IMR-90 (cell line): ENCODE data around the gene LENEP. TPM values are rescaled to one million over a fixed set of nuclear protein-coding genes. Genes with fewer than 3 reads are reported as not detected.

Source experiments
- ATAC-seq: fragments of 200-7000 bp; cut with Tn5 transposase; 2 replicates; pipeline ENCODE4 v1.9.1; 2020; ENCODE audit warnings: low read depth, mild to moderate bottlenecking, moderate library complexity
- BruUV-seq: library from RNA; stranded (reverse); fragments of 400-500 nt; replicated peaks from 2 replicates; lab custom pipeline; 2021; lab: Mats Ljungman, UMichigan
- CTCF ChIA-PET: fragments of 300-600 bp; formaldehyde crosslinking; extraction: SDS; loops from one replicate; lab custom pipeline; 2021; ENCODE audit warnings: antibody characterized with exemption; lab: Yijun Ruan, JAX
- POLR2A ChIA-PET: fragments of 300-600 bp; sonication (Branson Sonifier 250); formaldehyde crosslinking; loops from one replicate; lab custom pipeline; 2022; ENCODE audit warnings: antibody characterized with exemption; ENCODE audit not compliant: unreplicated experiment; lab: Charles Lee
- DNase-seq: peaks from one replicate; pipeline ENCODE4 v3.0.0; 2013
- H2AFZ ChIP-seq: replicated peaks from 2 replicates; pipeline ENCODE3; 2013; ENCODE audit warnings: low read length, mild to moderate bottlenecking; ENCODE audit not compliant: poor library complexity
- H2AK5ac ChIP-seq: 2 replicates; pipeline ENCODE4 v1.6.1; 2013; ENCODE audit warnings: low read depth, low read length, inconsistent platforms
- H2AK9ac ChIP-seq: replicated peaks from 2 replicates; pipeline ENCODE3; 2013; ENCODE audit warnings: mild to moderate bottlenecking, low read depth, low read length, moderate library complexity; ENCODE audit not compliant: poor library complexity
- H2BK120ac ChIP-seq: 2 replicates; pipeline ENCODE4 v1.6.1; 2013; ENCODE audit warnings: low read depth, low read length, inconsistent platforms
- H2BK15ac ChIP-seq: 3 replicates; pipeline ENCODE4 v1.6.1; 2013; ENCODE audit warnings: low read depth, low read length, inconsistent platforms
- H2BK20ac ChIP-seq: 2 replicates; pipeline ENCODE4 v1.6.1; 2013; ENCODE audit warnings: low read depth, mild to moderate bottlenecking, inconsistent platforms, low read length, moderate library complexity
- H2BK5ac ChIP-seq: 2 replicates; pipeline ENCODE4 v1.6.1; 2013; ENCODE audit warnings: mild to moderate bottlenecking, low read depth, low read length, inconsistent platforms; ENCODE audit not compliant: poor library complexity, severe bottlenecking
- H3K14ac ChIP-seq: replicated peaks from 2 replicates; pipeline ENCODE4 v1.6.1; 2013; ENCODE audit warnings: low read depth, low read length, inconsistent platforms
- H3K18ac ChIP-seq: 2 replicates; pipeline ENCODE4 v1.6.1; 2013; ENCODE audit warnings: low read depth, low read length, control low read depth
- H3K23ac ChIP-seq: 2 replicates; pipeline ENCODE4 v1.6.1; 2013; ENCODE audit warnings: low read depth, low read length, inconsistent platforms
- H3K27ac ChIP-seq: 2 replicates; pipeline ENCODE4 v1.5.1; 2013; ENCODE audit warnings: mild to moderate bottlenecking, control low read depth, low read length; ENCODE audit not compliant: insufficient read depth
- H3K27me3 ChIP-seq: 2 replicates; pipeline ENCODE4 v1.6.1; 2013; ENCODE audit warnings: low read length; ENCODE audit not compliant: control insufficient read depth, insufficient read depth
- H3K36me3 ChIP-seq: 2 replicates; pipeline ENCODE4 v1.6.1; 2013; ENCODE audit warnings: low read length, mixed read lengths; ENCODE audit not compliant: control insufficient read depth, insufficient read depth
- H3K4ac ChIP-seq: 2 replicates; pipeline ENCODE4 v1.6.1; 2013; ENCODE audit warnings: low read depth, low read length, inconsistent platforms
- H3K4me1 ChIP-seq: 2 replicates; pipeline ENCODE4 v1.6.1; 2013; ENCODE audit warnings: low read length, mixed read lengths; ENCODE audit not compliant: control insufficient read depth, insufficient read depth
- H3K4me2 ChIP-seq: 2 replicates; pipeline ENCODE4 v1.6.1; 2013; ENCODE audit warnings: low read depth, mild to moderate bottlenecking, control low read depth, low read length, moderate library complexity
- H3K4me3 ChIP-seq: 2 replicates; pipeline ENCODE4 v1.5.1; 2013; ENCODE audit warnings: low read depth, mild to moderate bottlenecking, control low read depth, low read length, moderate library complexity; ENCODE audit not compliant: insufficient read depth
- H3K56ac ChIP-seq: 2 replicates; pipeline ENCODE4 v1.6.1; 2013; ENCODE audit warnings: low read length, inconsistent platforms; ENCODE audit not compliant: insufficient read depth; ENCODE audit errors: extremely low read depth
- H3K79me1 ChIP-seq, 2 experiments: 2 replicates each; pipeline ENCODE4 v1.6.1; 2013; ENCODE audit warnings: low read length in 2 of 2, inconsistent platforms in 1 of 2, low read depth in 1 of 2
- H3K9ac ChIP-seq: 2 replicates; pipeline ENCODE4 v1.6.1; 2013; ENCODE audit warnings: low read depth, low read length, control low read depth
- H3K9me1 ChIP-seq: 2 replicates; pipeline ENCODE4 v1.6.1; 2013; ENCODE audit warnings: low read length, inconsistent platforms; ENCODE audit not compliant: insufficient read depth
- H3K9me3 ChIP-seq: 2 replicates; pipeline ENCODE4 v1.6.1; 2013; ENCODE audit warnings: low read length; ENCODE audit not compliant: control insufficient read depth, insufficient read depth
- H4K20me1 ChIP-seq: 2 replicates; pipeline ENCODE4 v1.6.1; 2013; ENCODE audit warnings: low read length, inconsistent platforms; ENCODE audit not compliant: insufficient read depth
- H4K5ac ChIP-seq: 2 replicates; pipeline ENCODE4 v1.6.1; 2013; ENCODE audit warnings: mild to moderate bottlenecking, low read depth, low read length, control low read depth
- H4K8ac ChIP-seq, 2 experiments: 2 replicates each; pipeline ENCODE4 v1.6.1; 2013; ENCODE audit warnings: low read depth in 2 of 2, low read length in 2 of 2, control low read depth in 1 of 2, inconsistent platforms in 1 of 2
- H4K91ac ChIP-seq: 2 replicates; pipeline ENCODE4 v1.6.1; 2013; ENCODE audit warnings: low read depth, low read length, inconsistent platforms; ENCODE audit not compliant: insufficient read depth
- CEBPB ChIP-seq: IDR thresholded peaks from 2 replicates; pipeline ENCODE4 v1.6.1; 2012; ENCODE audit warnings: low read depth, low read length, improper control_type of control experiment
- CHD1 ChIP-seq: IDR thresholded peaks from 2 replicates; pipeline ENCODE4 v1.6.1; 2012; ENCODE audit warnings: low read depth, low read length, improper control_type of control experiment
- FOS ChIP-seq: fragments of 150-350 bp; IDR thresholded peaks from 2 replicates; pipeline ENCODE4 v1.6.1; 2016; ENCODE audit warnings: low read depth, low read length
- MAFK ChIP-seq: IDR thresholded peaks from 2 replicates; pipeline ENCODE4 v1.6.1; 2012; ENCODE audit warnings: low read depth, low read length, improper control_type of control experiment
- MAZ ChIP-seq: IDR thresholded peaks from 2 replicates; pipeline ENCODE4 v1.6.1; 2012; ENCODE audit warnings: low read depth, mild to moderate bottlenecking, low read length, improper control_type of control experiment, moderate library complexity, borderline replicate concordance
- NFE2L2 ChIP-seq: fragments of 150-350 bp; IDR thresholded peaks from 2 replicates; pipeline ENCODE4 v1.6.1; 2016; ENCODE audit warnings: low read depth, mild to moderate bottlenecking, low read length
- POLR2A ChIP-seq: IDR thresholded peaks from 2 replicates; pipeline ENCODE4 v1.6.1; 2012; ENCODE audit warnings: mild to moderate bottlenecking, low read depth, low read length
- RAD21 ChIP-seq: IDR thresholded peaks from 2 replicates; pipeline ENCODE4 v1.6.1; 2012; ENCODE audit warnings: low read length, improper control_type of control experiment
- RCOR1 ChIP-seq: IDR thresholded peaks from 2 replicates; pipeline ENCODE4 v1.6.1; 2012; ENCODE audit warnings: mild to moderate bottlenecking, low read length, improper control_type of control experiment; ENCODE audit not compliant: insufficient replicate concordance
- RFX5 ChIP-seq: IDR thresholded peaks from 2 replicates; pipeline ENCODE4 v1.8.0; 2012; ENCODE audit warnings: low read depth, mild to moderate bottlenecking, low read length, moderate library complexity
- SMC3 ChIP-seq: fragments of 150-350 bp; IDR thresholded peaks from 2 replicates; pipeline ENCODE4 v1.6.1; 2016; ENCODE audit warnings: low read depth, mild to moderate bottlenecking, antibody characterized with exemption, low read length, moderate library complexity
- WGBS, 2 experiments: methylation state at CpG; one replicate each; pipeline versions ENCODE4 v1.1.5 to v1.1.7; 2013; ENCODE audit warnings: missing lambda C conversion rate in 2 of 2; ENCODE audit not compliant: insufficient read length in 1 of 2; ENCODE audit errors: extremely low coverage in 2 of 2; 5-methylcytosine and 5-hydroxymethylcytosine counted together
- dilution Hi-C: fragments of 300-500 bp; cut with HindIII; formaldehyde crosslinking; loops from one replicate; pipeline ENCODE4 v1.14.3; 2018; ENCODE audit warnings: low sequenced_read_pairs; ENCODE audit not compliant: unreplicated experiment
- in situ Hi-C: fragments of 300-500 bp; cut with MboI; formaldehyde crosslinking; loops from 3 replicates; pipeline ENCODE4 v1.14.3; 2019; ENCODE audit warnings: low sequenced_read_pairs, inconsistent platforms, mixed read lengths
- intact Hi-C: fragments of 100-400 bp; cut with micrococcal nuclease; formaldehyde crosslinking; loops from 2 replicates; pipeline ENCODE4 v1.10.0; 2022
- polyA plus RNA-seq, 3 experiments: library from polyadenylated mRNA; depleted of rRNA; stranded (reverse); fragments of >200 nt; gene quantifications; 2 replicates each; pipeline ENCODE4 v1.2.3, GENCODE V29; 2012; ENCODE audit warnings: low replicate concordance in 1 of 3
- total RNA-seq: library from RNA; depleted of rRNA; stranded (reverse); fragments of >200 nt; gene quantifications from 2 replicates; pipeline ENCODE4 v1.2.3, GENCODE V29; 2012
- TF ChIP-seq, protein P1 (sequence below): conservative IDR thresholded peaks from 2 replicates; pipeline ENCODE4 v1.5.1; 2012; ENCODE audit warnings: mild to moderate bottlenecking, low read depth, low read length, improper control_type of control experiment
- TF ChIP-seq, protein P2 (sequence below): fragments of 150-350 bp; IDR thresholded peaks from 2 replicates; pipeline ENCODE4 v1.6.1; 2016; ENCODE audit warnings: low read depth, mild to moderate bottlenecking, low read length, moderate library complexity, borderline replicate concordance
- TF ChIP-seq, protein P3 (sequence below): fragments of 150-350 bp; IDR thresholded peaks from 2 replicates; pipeline ENCODE4 v1.6.1; 2017; ENCODE audit warnings: mild to moderate bottlenecking, antibody characterized with exemption, low read length, low read depth

Gene LENEP
- total and polyA plus RNA-seq, 2 of the 4 experiments (the other 2 are of a cell fraction) = not detected

DNA sequence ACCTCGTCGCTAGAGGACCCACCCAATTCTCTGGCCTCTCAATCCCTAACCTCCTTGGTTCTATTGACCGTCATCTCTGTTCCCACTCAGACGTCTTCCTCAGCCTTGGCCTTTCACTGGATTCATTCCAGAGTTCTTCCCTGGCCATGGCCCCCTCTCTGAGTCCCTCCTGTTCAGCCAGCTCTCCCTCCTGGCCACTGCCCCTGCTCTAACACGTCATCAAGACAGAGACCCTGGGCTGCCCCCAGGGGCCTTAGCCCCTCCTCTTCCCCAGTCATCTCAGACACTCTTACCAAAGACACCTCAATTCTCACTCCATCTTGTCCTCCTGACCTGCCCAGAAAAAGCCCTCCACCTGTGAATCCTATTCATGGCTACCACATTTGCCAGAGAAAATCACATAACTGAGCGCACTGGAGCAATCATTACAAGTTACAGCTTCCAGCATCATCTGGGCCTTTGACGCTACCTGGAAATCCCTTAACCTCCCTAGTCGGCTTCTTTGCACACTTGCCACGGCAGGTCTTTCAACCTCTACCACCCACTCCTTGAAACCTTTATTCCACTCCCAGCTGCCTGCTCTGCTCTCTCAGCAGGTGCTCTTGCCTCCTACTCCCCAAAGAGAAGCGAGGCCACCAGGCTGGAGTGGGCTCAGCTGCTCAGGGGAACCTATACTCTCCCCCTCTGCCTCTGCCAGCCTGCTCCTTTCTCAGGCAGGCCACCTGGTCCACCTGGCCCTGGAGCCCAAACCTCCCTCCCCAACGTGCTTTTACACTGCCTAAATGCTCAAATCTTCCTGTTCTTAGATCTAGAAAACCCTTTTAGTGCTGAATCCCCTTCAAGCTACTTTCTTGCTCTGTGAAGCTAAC is 26.2 kb downstream of the LENEP start:
- H3K9me1 ChIP-seq = peaks cover 2% of the 10 kb centered on the region; the same call in 1 of the 2 replicates
- H3K36me3 ChIP-seq = peaks cover 16% of the 10 kb centered on the region; the same call in 1 of the 2 replicates
- H3K4me2 ChIP-seq = no peak overlapping the region
- H4K8ac ChIP-seq = no peak overlapping the region
- dilution Hi-C loops = no loop called here
- H3K27ac ChIP-seq = no peak overlapping the region
- in situ Hi-C loops = no loop called here
- H2BK20ac ChIP-seq = no peak overlapping the region
- no peak overlapping the region for H4K5ac ChIP-seq
- peaks cover 2% of the 10 kb centered on the region; the same call in 1 of the 2 replicates for H3K27me3 ChIP-seq
- no peaks in the 10 kb centered on the region for H3K9me3 ChIP-seq
- H2AK9ac ChIP-seq = peak overlapping the region; percentile 45
- no peaks in the 10 kb centered on the region; the same call in 1 of the 2 replicates for H4K20me1 ChIP-seq
- no peak overlapping the region for H3K23ac ChIP-seq
- 80% methylated on average over 9 of the region's 11 CpGs; no CpG with 5 or more reads in 1 of the 2 experiments for WGBS, 2 experiments
- DNase-seq (no peak), ATAC-seq (no peak)
- BruUV-seq = no TSS peak
- H3K14ac ChIP-seq = 0 out of 2 replicates have a peak overlapping the region, but pooled peaks have one; percentile 14
- H2AFZ ChIP-seq = no peak overlapping the region
- H4K91ac ChIP-seq = no peak overlapping the region
- H3K79me1 ChIP-seq = no peaks in the 10 kb centered on the region; a peak in 1 of 4 replicates
- H3K56ac ChIP-seq = no peak overlapping the region
- H2AK5ac ChIP-seq = no peak overlapping the region
- no peak overlapping the region for H2BK120ac ChIP-seq
- H3K18ac ChIP-seq = no peak overlapping the region
- CTCF ChIA-PET = interaction anchor here (0.5 to 1.1 kb wide), 2 partner anchors 20 to 423 kb away, joined by 3 to 4 read pairs; no protein-coding TSS in a partner anchor
- H3K4ac ChIP-seq = no peak overlapping the region
- H2BK15ac ChIP-seq = no peak overlapping the region
- H3K9ac ChIP-seq = no peak overlapping the region
- POLR2A ChIA-PET = no interaction called here
- no peak overlapping the region for H2BK5ac ChIP-seq
- peaks cover 6% of the 10 kb centered on the region; the same call in 1 of the 2 replicates for H3K4me1 ChIP-seq
- intact Hi-C loops = no loop called here
- no peak overlapping the region for H3K4me3 ChIP-seq
- TF ChIP-seq POLR2A (no peak), FOS (no peak), MAFK (no peak), SMC3 (no peak), CHD1 (no peak), RAD21 (no peak), CEBPB (no peak), RCOR1 (no peak), RFX5 (no peak), NFE2L2 (no peak), MAZ (no peak)
- TF ChIP-seq, protein P1, sequence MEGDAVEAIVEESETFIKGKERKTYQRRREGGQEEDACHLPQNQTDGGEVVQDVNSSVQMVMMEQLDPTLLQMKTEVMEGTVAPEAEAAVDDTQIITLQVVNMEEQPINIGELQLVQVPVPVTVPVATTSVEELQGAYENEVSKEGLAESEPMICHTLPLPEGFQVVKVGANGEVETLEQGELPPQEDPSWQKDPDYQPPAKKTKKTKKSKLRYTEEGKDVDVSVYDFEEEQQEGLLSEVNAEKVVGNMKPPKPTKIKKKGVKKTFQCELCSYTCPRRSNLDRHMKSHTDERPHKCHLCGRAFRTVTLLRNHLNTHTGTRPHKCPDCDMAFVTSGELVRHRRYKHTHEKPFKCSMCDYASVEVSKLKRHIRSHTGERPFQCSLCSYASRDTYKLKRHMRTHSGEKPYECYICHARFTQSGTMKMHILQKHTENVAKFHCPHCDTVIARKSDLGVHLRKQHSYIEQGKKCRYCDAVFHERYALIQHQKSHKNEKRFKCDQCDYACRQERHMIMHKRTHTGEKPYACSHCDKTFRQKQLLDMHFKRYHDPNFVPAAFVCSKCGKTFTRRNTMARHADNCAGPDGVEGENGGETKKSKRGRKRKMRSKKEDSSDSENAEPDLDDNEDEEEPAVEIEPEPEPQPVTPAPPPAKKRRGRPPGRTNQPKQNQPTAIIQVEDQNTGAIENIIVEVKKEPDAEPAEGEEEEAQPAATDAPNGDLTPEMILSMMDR = no peak
- TF ChIP-seq, protein P2, sequence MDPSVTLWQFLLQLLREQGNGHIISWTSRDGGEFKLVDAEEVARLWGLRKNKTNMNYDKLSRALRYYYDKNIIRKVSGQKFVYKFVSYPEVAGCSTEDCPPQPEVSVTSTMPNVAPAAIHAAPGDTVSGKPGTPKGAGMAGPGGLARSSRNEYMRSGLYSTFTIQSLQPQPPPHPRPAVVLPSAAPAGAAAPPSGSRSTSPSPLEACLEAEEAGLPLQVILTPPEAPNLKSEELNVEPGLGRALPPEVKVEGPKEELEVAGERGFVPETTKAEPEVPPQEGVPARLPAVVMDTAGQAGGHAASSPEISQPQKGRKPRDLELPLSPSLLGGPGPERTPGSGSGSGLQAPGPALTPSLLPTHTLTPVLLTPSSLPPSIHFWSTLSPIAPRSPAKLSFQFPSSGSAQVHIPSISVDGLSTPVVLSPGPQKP = no peak
- TF ChIP-seq, protein P3, sequence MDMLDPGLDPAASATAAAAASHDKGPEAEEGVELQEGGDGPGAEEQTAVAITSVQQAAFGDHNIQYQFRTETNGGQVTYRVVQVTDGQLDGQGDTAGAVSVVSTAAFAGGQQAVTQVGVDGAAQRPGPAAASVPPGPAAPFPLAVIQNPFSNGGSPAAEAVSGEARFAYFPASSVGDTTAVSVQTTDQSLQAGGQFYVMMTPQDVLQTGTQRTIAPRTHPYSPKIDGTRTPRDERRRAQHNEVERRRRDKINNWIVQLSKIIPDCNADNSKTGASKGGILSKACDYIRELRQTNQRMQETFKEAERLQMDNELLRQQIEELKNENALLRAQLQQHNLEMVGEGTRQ = no peak
